Epithelial cell of esophagus (primary cell): ENCODE measurements around the gene UPP2.

Experiments used
- DNase-seq: peaks from one replicate; pipeline ENCODE4 v3.0.0; 2010; ENCODE audit warnings: low read depth
- H3K4me3 ChIP-seq: 2 replicates; pipeline ENCODE4 v1.5.1; 2011; ENCODE audit warnings: mild to moderate bottlenecking, low read length, control low read depth
- TF ChIP-seq, protein P1 (sequence below): IDR thresholded peaks from 2 replicates; pipeline ENCODE4 v1.5.1; 2011; ENCODE audit warnings: low read depth, mild to moderate bottlenecking, low read length, control low read depth, inconsistent platforms; ENCODE audit not compliant: insufficient read depth; ENCODE audit errors: missing control alignments

The UPP2 gene

DNA sequence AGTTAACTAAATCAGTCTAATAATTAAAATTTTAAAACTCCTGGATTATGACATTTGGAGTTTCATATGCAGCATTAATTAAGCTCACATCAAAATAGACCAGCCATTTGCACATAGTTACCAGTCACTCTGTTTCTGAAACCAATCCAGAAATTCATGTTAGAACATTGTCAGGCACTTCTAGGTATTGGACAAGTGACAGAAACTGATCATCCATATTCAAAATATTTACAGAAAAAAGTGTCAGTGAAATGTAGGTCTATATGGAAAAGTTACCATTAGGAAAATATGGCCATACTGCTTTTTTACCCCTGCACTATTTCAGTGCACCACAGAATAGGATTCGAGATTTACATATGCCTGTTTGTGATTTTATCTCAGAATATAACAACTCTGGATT is 33.4 kb downstream of the UPP2 start:
- no peak for DNase-seq

DNA sequence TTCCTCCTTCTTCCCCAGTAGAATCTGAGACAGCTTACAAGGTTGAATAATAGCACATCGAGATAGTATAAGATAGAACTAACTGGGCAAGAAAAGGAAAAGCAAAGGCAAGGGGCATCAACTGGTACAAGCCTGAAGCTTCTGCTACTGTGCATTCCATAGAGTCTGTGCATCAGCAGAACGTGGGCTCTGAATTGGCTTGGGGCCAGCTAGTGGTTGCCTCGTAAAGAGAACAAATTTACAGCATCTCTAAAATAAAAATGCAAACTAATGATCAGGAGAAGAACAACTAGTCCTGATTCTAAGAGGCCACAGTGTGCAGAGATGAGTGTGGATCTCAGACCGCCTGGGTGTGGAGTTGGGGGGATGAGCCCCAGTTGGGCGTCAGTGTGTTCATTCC is 36.6 kb downstream of the UPP2 start:
- no peak overlapping the region for H3K4me3 ChIP-seq
- TF ChIP-seq, protein P1, sequence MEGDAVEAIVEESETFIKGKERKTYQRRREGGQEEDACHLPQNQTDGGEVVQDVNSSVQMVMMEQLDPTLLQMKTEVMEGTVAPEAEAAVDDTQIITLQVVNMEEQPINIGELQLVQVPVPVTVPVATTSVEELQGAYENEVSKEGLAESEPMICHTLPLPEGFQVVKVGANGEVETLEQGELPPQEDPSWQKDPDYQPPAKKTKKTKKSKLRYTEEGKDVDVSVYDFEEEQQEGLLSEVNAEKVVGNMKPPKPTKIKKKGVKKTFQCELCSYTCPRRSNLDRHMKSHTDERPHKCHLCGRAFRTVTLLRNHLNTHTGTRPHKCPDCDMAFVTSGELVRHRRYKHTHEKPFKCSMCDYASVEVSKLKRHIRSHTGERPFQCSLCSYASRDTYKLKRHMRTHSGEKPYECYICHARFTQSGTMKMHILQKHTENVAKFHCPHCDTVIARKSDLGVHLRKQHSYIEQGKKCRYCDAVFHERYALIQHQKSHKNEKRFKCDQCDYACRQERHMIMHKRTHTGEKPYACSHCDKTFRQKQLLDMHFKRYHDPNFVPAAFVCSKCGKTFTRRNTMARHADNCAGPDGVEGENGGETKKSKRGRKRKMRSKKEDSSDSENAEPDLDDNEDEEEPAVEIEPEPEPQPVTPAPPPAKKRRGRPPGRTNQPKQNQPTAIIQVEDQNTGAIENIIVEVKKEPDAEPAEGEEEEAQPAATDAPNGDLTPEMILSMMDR: no peak
- DNase-seq: peak; percentile 18

More for the DNA sequence above, 33.4 kb downstream of the UPP2 start:
- TF ChIP-seq, protein P1: no peak
- no peak overlapping the region for H3K4me3 ChIP-seq

DNA sequence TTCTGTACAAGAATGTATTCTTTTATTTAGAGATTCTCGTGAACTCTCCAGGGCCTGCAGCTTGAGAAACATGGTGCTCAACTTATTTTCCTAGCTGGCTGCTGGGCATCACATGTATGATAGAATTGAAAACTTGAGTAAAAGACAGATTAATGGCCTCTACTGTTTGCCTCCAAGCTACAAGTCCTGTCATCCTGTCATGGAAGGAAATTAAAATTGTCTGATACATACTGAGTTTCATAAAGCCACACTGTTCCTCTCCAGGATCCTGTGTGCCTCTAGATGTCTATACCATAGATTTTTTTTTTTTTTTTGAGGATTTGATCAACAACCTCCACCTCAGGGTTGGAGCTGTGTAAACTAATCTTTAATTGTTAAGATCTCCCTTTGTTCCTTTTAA is 38.5 kb downstream of the UPP2 start:
- no peak overlapping the region for H3K4me3 ChIP-seq
- TF ChIP-seq, protein P1: no peak
- DNase-seq: no peak

DNA sequence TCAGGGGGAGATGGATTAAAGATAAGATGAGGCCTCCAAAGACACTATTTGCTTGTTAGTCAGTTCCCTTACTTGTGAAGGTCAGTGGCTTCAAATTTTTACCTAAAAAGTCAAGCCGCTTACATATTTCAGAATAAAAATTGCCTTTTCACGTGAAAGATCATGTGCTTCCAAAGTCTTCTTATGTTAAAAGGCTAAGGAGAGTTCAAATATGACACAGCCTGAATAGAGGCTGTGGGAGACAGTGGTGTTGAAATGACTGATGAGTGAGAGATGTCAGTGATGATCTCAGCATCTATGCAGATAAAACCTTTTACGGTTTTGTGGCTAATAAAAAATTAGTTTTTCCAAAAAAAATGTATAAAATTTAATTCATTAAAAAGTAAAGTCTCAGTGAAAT is 40.5 kb downstream of the UPP2 start:
- H3K4me3 ChIP-seq: no peak overlapping the region
- DNase-seq: no peak
- TF ChIP-seq, protein P1: no peak

DNA sequence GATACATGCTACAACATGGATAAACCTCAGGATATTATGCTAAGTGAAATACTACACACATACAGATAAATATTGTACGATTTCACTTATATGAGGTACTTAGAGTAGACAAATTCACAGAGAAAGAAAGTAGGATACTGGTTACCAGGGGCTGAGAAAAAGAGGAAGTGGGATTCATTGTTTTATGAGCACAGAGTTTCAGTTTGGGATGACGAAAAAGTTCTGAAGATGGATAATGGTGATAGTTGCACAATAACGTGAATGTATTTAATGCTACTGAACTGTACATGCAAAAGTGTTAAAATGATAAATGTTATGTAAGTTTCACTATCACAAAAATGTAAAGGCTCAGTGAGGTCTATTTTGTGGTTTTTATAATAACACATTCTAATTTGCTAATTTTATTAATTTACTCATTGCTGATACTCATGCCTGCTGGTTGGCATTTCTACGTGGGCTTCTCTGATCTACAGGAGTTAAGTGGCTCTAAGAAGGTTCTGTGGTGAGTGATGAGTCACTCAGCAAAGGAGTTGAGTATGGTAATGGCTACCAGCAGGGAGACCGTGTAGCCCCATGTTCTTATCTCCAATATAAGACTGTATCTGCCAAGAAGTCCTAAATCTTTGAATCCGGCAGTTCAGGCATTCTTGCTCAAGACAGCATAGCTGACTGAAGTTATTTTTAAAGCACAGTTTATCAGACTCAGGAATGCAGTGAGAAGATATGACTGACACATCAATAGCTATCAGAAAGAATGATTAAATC is 41.1 kb downstream of the UPP2 start:
- peak; percentile 6 for DNase-seq
- H3K4me3 ChIP-seq: no peak overlapping the region
- TF ChIP-seq, protein P1: no peak

DNA sequence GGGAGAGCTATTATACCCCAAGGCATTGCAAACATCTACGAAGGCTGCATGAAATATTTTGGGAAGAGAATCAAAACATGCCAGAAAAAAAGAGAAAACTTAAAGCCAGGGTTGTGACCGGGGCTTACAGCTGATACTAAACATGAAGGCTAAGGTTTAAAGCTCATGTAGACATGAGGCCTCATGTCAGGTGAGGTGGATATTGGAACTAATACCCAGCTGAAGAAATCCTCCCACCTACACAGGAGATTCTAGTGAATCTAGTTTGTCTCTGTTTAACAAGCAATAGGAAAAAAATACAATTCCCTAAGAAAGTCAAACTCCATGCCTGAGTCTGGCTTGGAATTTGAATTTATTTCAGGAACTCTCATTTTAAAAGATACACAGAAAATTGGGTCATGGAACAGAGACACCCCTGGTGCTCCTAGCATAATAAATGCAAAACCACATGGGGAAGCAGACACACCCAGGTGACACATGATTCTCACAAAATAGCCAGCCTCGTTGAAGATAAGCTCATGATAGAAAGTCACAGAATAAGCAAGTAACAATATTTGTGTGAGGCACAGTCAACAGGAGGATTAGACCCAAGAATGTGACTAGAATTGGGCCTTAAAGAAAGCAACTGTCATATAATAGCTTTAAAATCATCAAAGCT is 42.2 kb downstream of the UPP2 start:
- no peak for DNase-seq
- H3K4me3 ChIP-seq: no peak overlapping the region
- TF ChIP-seq, protein P1: no peak
